ENCODE results near the gene CCT8.

GRCh38 chr21:29096218-29097015, 23.0 kb upstream of the CCT8 start:
- TF ChIP-seq EZH2phosphoT487 (IDR thresholded peaks at IDR 0.05; ENCODE audit: insufficient read depth, low read depth) (no peak), EZH2 (IDR thresholded peaks at IDR 0.05; ENCODE audit: insufficient read depth, poor library complexity, severe bottlenecking) (no peak)
